NCI-H2227 treated with DMSO at 0.1 percent for 48 hours (cell line): Measurements from ENCODE around the gene AMT.

ENCODE experiments used
- DNase-seq: peaks from one replicate; lab custom pipeline; 2025; lab: John Stamatoyannopoulos, UW

Gene AMT

DNA sequence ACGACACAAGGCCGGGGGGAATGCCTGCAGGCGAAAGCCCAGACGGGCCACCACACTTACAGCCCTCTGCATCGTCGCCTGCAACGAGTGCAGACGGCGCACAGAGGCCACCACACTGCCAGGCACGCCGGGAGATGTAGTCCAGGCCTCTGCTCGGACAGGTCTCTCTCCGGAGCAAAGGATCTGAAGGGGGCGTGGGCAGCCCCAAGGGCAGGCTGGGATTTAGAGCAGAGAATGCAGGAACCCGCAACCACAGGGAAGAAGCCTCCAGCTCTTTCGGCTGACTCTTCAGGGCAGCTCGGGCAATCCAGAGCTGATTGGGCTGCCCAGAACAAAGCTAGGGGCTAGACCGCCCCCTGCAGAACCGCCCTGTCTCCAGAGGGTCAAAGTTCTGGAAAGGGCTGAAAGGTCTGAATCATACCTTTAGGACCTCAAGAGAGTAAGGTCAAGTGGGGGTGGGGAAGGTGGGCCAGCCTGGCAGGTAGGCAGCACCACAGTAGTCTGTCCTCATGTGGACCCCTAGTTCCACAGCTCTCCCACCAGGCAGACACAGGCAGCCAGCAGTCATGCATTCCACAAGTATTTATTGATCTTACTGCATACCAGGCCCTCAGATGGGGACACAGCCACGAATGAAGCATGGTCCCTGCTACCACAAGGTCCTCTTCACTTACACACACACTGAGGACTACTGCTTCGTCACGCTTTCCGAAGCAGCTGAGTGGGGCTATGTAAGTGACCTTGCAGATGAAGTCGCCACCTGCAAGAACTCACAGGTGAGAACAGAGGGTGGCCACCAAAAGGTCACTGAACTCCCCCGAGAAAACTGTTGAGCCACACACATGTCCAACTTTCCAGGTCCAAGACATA lies at the start of gene AMT:
AMT (minus strand) TSS at position 95 of the 870 bp plus-strand sequence; CDS start at position 72, 23 bp downstream.
- peak; percentile 27 for DNase-seq

GRCh38 chr3:49470714-49471420 lies 48.6 kb upstream of the AMT start:
- DNase-seq = no peak

GRCh38 chr3:49469936-49470713 lies 47.9 kb upstream of the AMT start, which contains the start of gene DAG1:
Gene DAG1 (plus strand): TSS chr3:49470267. CDS start chr3:49510535, 40,268 bp downstream.
- peak; percentile 89 for DNase-seq

GRCh38 chr3:49469037-49469935 lies 47.0 kb upstream of the AMT start:
- DNase-seq = peak; percentile 57

- no peak for DNase-seq
These were observed 43.8 kb upstream of the AMT start for GRCh38 chr3:49466085-49466484.

DNA sequence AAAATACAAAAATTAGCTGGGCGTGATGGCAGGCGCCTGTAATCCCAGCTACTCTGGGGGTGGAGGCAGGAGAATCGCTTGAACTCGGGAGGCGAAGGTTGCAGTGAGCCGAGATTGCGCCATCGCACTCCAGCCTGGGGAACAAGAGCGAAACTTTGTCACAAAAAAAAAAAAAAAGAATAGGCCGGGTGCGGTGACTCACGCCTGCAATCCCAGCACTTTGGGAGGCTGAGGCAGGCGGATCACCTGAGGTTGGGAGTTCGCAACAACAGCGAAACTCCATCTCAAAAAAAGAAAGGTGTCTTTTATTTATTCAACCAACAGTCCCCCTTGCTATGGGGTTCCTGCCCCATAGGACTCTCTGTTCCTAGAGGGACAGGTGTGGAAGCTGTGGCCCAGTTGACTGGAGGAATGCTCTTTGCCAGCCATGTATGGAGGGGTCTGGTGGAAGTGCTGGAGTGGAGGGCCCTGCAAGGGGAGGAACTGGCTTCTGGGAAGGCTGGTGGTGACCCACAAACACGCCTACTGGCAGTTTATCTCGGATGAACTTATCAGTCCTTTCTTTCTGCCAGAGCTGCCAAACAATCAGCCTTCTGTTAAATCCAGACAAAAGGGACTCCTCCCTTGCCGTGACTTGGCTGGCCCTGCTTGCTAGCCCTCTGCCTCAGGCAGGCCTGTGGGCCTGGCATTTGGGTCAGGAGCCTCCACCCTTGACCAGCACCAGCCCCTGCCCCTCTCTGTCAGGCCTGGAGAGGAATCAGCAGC lies 43.2 kb upstream of the AMT start:
- DNase-seq = no peak

GRCh38 chr3:49462222-49462621 lies 39.9 kb upstream of the AMT start:
- no peak for DNase-seq

DNA sequence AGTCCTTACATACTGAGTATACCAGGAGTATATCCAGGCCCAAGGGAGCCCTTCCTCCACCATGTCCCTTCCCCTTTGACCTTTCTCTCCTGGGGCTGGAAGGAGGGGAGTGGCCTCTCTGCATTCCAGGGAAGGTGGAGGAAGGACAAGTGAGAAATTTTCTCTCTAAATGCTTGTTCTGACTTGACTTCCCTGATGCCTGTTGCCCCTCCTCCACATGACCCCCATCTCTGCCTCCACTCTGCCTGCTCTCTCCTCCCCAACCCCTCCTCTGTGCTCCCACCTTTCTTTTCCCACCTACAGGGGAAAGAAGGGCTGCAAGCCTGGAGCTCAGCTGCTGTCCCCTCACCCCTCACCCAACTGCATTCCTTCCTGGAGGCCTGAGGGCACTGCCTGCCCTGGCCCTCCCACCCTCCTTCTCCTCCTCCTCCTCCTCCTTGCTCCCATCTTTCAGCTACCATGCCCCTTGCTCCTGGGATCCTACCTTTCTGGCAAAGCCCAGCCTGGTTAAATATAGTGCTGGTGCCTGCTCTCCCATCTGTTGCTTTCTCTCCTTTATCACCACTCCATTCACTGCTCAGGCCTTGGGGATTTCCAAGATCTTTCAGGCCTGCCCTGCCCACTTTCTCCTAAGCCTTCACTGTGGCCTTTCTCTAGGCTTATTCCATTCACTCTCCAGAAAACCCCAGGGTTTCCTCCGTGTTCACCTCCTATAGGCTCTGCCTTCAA lies 39.3 kb upstream of the AMT start:
- DNase-seq = no peak

DNA sequence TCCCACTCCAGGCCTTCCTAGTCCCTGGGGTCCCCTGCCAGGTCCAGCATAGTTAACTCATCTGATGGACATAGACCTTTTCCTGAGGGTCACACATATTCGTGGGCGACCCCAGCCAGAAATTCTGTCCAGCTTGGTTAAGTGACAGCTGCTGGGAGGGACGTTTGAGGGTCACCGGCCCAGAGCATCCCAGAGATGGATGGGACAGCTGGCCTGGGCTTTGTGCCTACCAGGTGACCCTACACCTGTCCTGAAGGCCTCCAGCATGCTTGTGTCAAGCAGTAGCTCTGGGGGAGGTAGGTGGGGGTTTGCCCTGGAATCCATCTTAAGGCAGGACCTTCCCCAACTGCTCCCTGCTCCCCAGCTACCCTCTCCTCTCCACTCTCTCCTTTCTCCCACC lies 38.7 kb upstream of the AMT start:
- no peak for DNase-seq

DNA sequence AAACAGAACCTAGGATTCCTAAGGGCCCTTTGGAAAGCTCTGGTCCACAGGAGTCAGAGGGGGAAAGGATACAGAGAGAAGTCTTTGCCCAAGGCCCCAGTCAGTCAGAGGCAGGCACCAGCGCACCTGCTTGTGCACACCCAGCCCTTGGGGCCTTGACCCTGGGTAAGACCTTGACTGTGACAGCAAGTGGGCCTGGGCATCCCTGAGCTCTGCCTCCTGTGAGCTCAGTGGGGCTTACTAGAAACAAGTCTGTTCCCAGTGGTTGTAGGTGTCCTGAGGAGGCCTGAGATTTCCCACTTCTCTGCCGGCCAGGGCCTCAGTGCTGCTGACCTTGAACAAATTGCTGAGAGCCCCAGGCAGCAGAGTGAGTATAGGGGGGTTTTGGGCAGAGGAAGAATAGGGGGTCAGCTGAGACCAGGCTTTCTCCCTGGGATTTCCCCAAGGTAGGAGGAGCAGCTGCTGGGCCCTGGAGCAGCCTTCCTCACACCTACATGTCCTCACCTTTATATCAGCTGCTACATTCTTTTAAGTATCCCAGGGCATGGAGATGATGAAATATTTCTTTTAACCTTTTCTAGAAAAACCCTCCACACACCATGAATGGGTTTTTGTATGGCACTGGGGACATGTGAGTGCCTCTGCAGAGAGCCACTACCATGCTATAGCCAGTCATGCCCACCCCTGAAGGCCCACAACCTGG lies 38.1 kb upstream of the AMT start:
- no peak for DNase-seq

DNA sequence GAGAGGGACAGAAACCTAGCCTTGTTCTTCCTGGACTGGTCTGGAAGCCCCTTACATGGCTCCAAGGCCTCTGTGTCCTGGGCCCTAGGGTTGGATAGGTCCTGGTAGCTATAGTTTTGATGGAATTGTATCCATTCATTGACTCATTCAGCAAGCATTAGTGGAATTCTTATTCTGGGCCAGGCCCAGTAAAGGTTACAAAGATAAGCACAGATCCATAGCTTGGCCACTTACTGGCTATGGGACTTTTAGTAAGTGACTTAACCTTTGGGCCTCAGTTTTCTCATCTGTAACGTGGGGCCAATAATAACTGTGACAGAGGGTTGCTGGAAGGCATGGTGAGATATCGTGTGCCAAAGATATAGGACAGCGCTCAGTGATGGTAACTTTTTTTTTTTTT lies 34.2 kb upstream of the AMT start:
- no peak for DNase-seq

- DNase-seq = no peak
These were observed 32.8 kb upstream of the AMT start for GRCh38 chr3:49454898-49455681.

DNA sequence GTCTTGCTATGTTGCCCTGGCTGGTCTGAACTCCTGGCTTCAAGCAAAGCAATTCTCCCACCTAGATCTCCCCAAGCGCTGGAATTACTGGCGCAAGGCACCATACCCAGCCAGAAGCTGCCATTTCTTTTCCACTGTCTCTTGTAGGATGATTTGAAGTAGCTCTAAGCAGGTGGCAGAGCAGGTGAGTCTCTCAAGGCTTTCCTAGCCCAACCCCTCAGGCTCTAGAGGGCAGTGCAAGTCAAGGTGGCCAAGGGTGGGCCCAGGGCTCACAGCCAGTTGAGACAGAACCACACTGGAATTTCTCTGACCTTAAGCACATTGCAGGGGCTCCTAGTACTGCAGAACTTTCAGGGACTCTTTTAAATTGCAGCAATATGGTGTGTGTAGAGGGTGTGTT lies 32.2 kb upstream of the AMT start:
- DNase-seq = no peak

GRCh38 chr3:49453621-49454020 lies 31.3 kb upstream of the AMT start:
- no peak for DNase-seq

GRCh38 chr3:49445391-49445790 lies 23.1 kb upstream of the AMT start:
- no peak for DNase-seq

GRCh38 chr3:49434731-49435130 lies 12.5 kb upstream of the AMT start:
- DNase-seq = no peak

- no peak for DNase-seq
These were observed 6.4 kb upstream of the AMT start for GRCh38 chr3:49428752-49429080.

GRCh38 chr3:49427586-49427985 lies 5.3 kb upstream of the AMT start:
- no peak for DNase-seq

DNA sequence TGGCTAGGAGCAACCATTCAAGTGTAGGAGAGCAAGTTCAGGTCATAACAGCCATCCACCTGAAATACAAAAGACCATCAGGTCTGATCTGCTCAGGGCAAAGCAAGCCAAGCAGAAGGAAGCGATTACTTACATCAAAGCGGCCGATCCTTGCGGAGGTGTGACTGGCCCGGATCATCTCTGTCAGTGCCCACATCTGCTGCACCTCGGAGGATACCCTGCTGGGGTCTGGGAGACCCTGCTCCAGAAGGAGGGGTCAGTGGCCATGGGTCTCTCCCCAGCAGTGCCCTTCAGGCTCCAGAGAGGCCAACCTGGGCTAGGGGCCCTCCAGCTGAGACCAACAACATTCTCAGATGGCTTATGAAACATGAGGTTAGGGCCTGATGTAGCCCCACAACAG lies 2.5 kb upstream of the AMT start:
- DNase-seq = no peak
